ENCODE results near the gene CARHSP1. TPM values are rescaled to one million over a fixed set of nuclear protein-coding genes. Genes with fewer than 3 reads are reported as not detected.
"Not testable (repeated sequence)": the region's sequence is repeated elsewhere in the genome, so short reads cannot be mapped to it uniquely, and the experiment has no call there.

CARHSP1 gene
- total RNA-seq, 1 experiment from 2014 or later, result 220 TPM

GRCh38 chr16:8872967-8873865, 4.4 kb upstream of the CARHSP1 start:
- DNase-seq (ENCODE audit: low read depth), result no peak

GRCh38 chr16:8872071-8872470, 3.3 kb upstream of the CARHSP1 start:
- no peak for DNase-seq (ENCODE audit: low read depth)

GRCh38 chr16:8869988-8870241, 1.1 kb upstream of the CARHSP1 start:
- not testable (repeated sequence) for DNase-seq (ENCODE audit: low read depth)

- no peak for DNase-seq (ENCODE audit: low read depth)
Observed at GRCh38 chr16:8869212-8869987, 594 bp upstream of the CARHSP1 start.

- no peak for DNase-seq (ENCODE audit: low read depth)
Observed at GRCh38 chr16:8867932-8868415, 832 bp downstream of the CARHSP1 start.

GRCh38 chr16:8867216-8867931, 1.4 kb downstream of the CARHSP1 start:
- peak; percentile 27 for DNase-seq (ENCODE audit: low read depth)

GRCh38 chr16:8866884-8867215, 2.0 kb downstream of the CARHSP1 start:
- no peak for DNase-seq (ENCODE audit: low read depth)

GRCh38 chr16:8866118-8866883, 2.5 kb downstream of the CARHSP1 start:
- no peak for DNase-seq (ENCODE audit: low read depth)

GRCh38 chr16:8865145-8865882, 3.5 kb downstream of the CARHSP1 start:
- no peak for DNase-seq (ENCODE audit: low read depth)

GRCh38 chr16:8864480-8865110, 4.2 kb downstream of the CARHSP1 start:
- no peak for DNase-seq (ENCODE audit: low read depth)

GRCh38 chr16:8863594-8864424, 5.0 kb downstream of the CARHSP1 start:
- DNase-seq (ENCODE audit: low read depth), result no peak

GRCh38 chr16:8862309-8863130, 6.3 kb downstream of the CARHSP1 start:
- no peak for DNase-seq (ENCODE audit: low read depth)

- DNase-seq (ENCODE audit: low read depth), result no peak
Observed at GRCh38 chr16:8861563-8862308, 7.1 kb downstream of the CARHSP1 start.

- DNase-seq (ENCODE audit: low read depth), result peak; percentile 50
Observed at GRCh38 chr16:8859913-8860881, 8.6 kb downstream of the CARHSP1 start.

- DNase-seq (ENCODE audit: low read depth), result no peak
Observed at GRCh38 chr16:8858994-8859912, 9.6 kb downstream of the CARHSP1 start.

Measured in LHCN-M2 (cell line).